DOHH2 (cell line): ENCODE results near the gene SPATA21.

Source experiments
- H3F3A ChIP-seq: fragments of 200-600 bp; sonication (generic), shearing (Covaris generic); 2 replicates; pipeline ENCODE4 v1.6.0; 2016; ENCODE audit warnings: antibody characterized with exemption, mild to moderate bottlenecking; ENCODE audit not compliant: control insufficient read depth, insufficient read depth
- H3K27ac ChIP-seq: fragments of 200-600 bp; sonication (generic); 2 replicates; pipeline ENCODE4 v1.5.1; 2014; ENCODE audit warnings: low read depth, mild to moderate bottlenecking, low read length, moderate library complexity
- H3K27me3 ChIP-seq: fragments of 200-600 bp; sonication (generic); 2 replicates; pipeline ENCODE4 v1.6.1; 2014; ENCODE audit warnings: mild to moderate bottlenecking, low read length, mixed read lengths; ENCODE audit not compliant: control insufficient read depth
- H3K36me3 ChIP-seq: fragments of 200-600 bp; sonication (generic); 2 replicates; pipeline ENCODE4 v1.6.1; 2014; ENCODE audit warnings: mild to moderate bottlenecking, low read length, moderate library complexity, mixed read lengths; ENCODE audit not compliant: control insufficient read depth
- H3K4me1 ChIP-seq: fragments of 200-600 bp; sonication (generic); 2 replicates; pipeline ENCODE4 v1.6.1; 2014; ENCODE audit warnings: mild to moderate bottlenecking, low read length, mixed read lengths; ENCODE audit not compliant: control insufficient read depth
- H3K4me2 ChIP-seq: fragments of 200-600 bp; sonication (generic); 2 replicates; pipeline ENCODE4 v1.6.0; 2014; ENCODE audit warnings: mild to moderate bottlenecking, low read length, moderate library complexity
- H3K4me3 ChIP-seq: fragments of 200-600 bp; sonication (generic); 2 replicates; pipeline ENCODE4 v1.5.1; 2014; ENCODE audit warnings: mild to moderate bottlenecking, low read length, mixed read lengths
- H3K79me2 ChIP-seq: fragments of 200-600 bp; sonication (generic); 2 replicates; pipeline ENCODE4 v1.6.1; 2014; ENCODE audit warnings: mild to moderate bottlenecking, low read length, mixed read lengths; ENCODE audit not compliant: control insufficient read depth
- H3K9me2 ChIP-seq: fragments of 200-600 bp; sonication (generic); replicated peaks from 2 replicates; pipeline ENCODE4 v1.6.1; 2014; ENCODE audit warnings: mild to moderate bottlenecking, low read length, mixed read lengths; ENCODE audit not compliant: control insufficient read depth
- H3K9me3 ChIP-seq: fragments of 200-600 bp; sonication (generic); 2 replicates; pipeline ENCODE4 v1.6.1; 2014; ENCODE audit warnings: antibody characterized with exemption, low read length, mixed read lengths; ENCODE audit not compliant: control insufficient read depth, insufficient read depth
- H4K20me1 ChIP-seq: fragments of 200-600 bp; sonication (generic); 2 replicates; pipeline ENCODE4 v1.6.0; 2014; ENCODE audit warnings: low read depth, mild to moderate bottlenecking, antibody characterized with exemption, low read length, moderate library complexity; ENCODE audit not compliant: control insufficient read depth, insufficient read depth
- EZH2phosphoT487 ChIP-seq: fragments of 200-600 bp; sonication (generic); IDR thresholded peaks from 2 replicates; pipeline ENCODE4 v1.6.1; 2017; ENCODE audit warnings: borderline replicate concordance, mild to moderate bottlenecking, antibody characterized with exemption, low read length, moderate library complexity, mixed read lengths
- TF ChIP-seq, protein P1 (sequence below): fragments of 200-600 bp; sonication (generic); IDR thresholded peaks from one replicate; pipeline ENCODE4 v1.5.1; 2014; ENCODE audit warnings: antibody characterized with exemption, mild to moderate bottlenecking, low read depth, low read length; ENCODE audit not compliant: poor library complexity, severe bottlenecking

The SPATA21 gene

GRCh38 chr1:16406868-16407267 is 30.4 kb downstream of the SPATA21 start:
- peaks cover 11% of the 10 kb centered on the region for H3K4me1 ChIP-seq
- H3F3A ChIP-seq = no peaks in the 10 kb centered on the region
- H3K79me2 ChIP-seq = no peaks in the 10 kb centered on the region
- no peak overlapping the region for H3K4me3 ChIP-seq
- H3K9me2 ChIP-seq = no peaks in the 10 kb centered on the region
- H3K36me3 ChIP-seq = no peaks in the 10 kb centered on the region
- no peaks in the 10 kb centered on the region for H3K27me3 ChIP-seq
- no peak overlapping the region for H3K4me2 ChIP-seq
- H4K20me1 ChIP-seq = no peaks in the 10 kb centered on the region
- H3K27ac ChIP-seq = no peak overlapping the region
- TF ChIP-seq EZH2phosphoT487 = no peak
- TF ChIP-seq, protein P1, sequence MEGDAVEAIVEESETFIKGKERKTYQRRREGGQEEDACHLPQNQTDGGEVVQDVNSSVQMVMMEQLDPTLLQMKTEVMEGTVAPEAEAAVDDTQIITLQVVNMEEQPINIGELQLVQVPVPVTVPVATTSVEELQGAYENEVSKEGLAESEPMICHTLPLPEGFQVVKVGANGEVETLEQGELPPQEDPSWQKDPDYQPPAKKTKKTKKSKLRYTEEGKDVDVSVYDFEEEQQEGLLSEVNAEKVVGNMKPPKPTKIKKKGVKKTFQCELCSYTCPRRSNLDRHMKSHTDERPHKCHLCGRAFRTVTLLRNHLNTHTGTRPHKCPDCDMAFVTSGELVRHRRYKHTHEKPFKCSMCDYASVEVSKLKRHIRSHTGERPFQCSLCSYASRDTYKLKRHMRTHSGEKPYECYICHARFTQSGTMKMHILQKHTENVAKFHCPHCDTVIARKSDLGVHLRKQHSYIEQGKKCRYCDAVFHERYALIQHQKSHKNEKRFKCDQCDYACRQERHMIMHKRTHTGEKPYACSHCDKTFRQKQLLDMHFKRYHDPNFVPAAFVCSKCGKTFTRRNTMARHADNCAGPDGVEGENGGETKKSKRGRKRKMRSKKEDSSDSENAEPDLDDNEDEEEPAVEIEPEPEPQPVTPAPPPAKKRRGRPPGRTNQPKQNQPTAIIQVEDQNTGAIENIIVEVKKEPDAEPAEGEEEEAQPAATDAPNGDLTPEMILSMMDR = no peak
- H3K9me3 ChIP-seq = no peaks in the 10 kb centered on the region

GRCh38 chr1:16405441-16405840 is 31.8 kb downstream of the SPATA21 start:
- no peaks in the 10 kb centered on the region for H3K36me3 ChIP-seq
- H3K79me2 ChIP-seq = no peaks in the 10 kb centered on the region
- H3K4me1 ChIP-seq = peaks cover 11% of the 10 kb centered on the region
- H3K27me3 ChIP-seq = no peaks in the 10 kb centered on the region
- no peak overlapping the region for H3K4me2 ChIP-seq
- no peaks in the 10 kb centered on the region for H4K20me1 ChIP-seq
- no peaks in the 10 kb centered on the region for H3K9me2 ChIP-seq
- H3K4me3 ChIP-seq = no peak overlapping the region
- H3K9me3 ChIP-seq = no peaks in the 10 kb centered on the region
- no peak for TF ChIP-seq EZH2phosphoT487
- TF ChIP-seq, protein P1 = no peak
- no peak overlapping the region for H3K27ac ChIP-seq
- H3F3A ChIP-seq = peaks cover 5% of the 10 kb centered on the region; the same call in 1 of the 2 replicates

GRCh38 chr1:16402742-16403141 is 34.5 kb downstream of the SPATA21 start:
- Histone ChIP-seq H3K4me2 (no peak overlapping the region), H3K36me3 (peaks cover 8% of the 10 kb centered on the region; the same call in 1 of the 2 replicates), H3F3A (peaks cover 5% of the 10 kb centered on the region; the same call in 1 of the 2 replicates), H3K9me3 (no peaks in the 10 kb centered on the region), H3K27me3 (no peaks in the 10 kb centered on the region), H3K79me2 (no peaks in the 10 kb centered on the region), H3K4me1 (no peaks in the 10 kb centered on the region), H3K9me2 (no peaks in the 10 kb centered on the region), H3K27ac (no peak overlapping the region), H3K4me3 (no peak overlapping the region), H4K20me1 (no peaks in the 10 kb centered on the region)
- no peak for TF ChIP-seq EZH2phosphoT487
- TF ChIP-seq, protein P1 = no peak
